ENCODE results near the gene FXYD6.

The FXYD6 gene

DNA sequence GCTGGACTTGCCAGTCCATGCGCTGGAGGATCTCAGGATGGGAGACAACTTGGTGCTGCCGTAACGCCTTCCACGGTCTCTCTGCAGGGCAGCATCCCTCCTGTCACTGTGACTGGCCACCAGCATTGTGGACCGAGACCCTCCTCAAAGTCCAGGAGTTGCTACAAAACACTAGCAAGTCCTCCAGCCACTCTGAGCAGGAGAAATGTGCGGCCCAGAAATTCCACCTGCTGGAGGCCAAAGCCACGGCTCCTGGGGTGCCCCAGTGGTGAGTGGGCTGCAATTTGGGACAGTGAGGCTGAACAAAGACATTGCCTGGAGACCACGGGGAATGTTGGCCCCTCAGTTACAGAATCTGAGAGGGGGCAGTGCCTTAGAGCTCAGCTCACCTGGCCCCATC lies 72.6 kb downstream of the FXYD6 start:
- H3K27ac ChIP-seq: no peak overlapping the region
- no peak overlapping the region for H3K4me2 ChIP-seq
- no peaks in the 10 kb centered on the region for H3K79me2 ChIP-seq (ENCODE audit: insufficient read depth, low read depth)
- no peaks in the 10 kb centered on the region for H3K36me3 ChIP-seq (ENCODE audit: insufficient read depth)
- H3K4me1 ChIP-seq (ENCODE audit: low read depth, poor library complexity, severe bottlenecking): peaks cover 12% of the 10 kb centered on the region
- H3K4me3 ChIP-seq (IDR thresholded peaks at IDR 0.05; ENCODE audit: insufficient read depth, low read depth, low read length): no peak overlapping the region
- H3K27me3 ChIP-seq (ENCODE audit: insufficient read depth, low read depth): no peaks in the 10 kb centered on the region
- no peak overlapping the region for H2AFZ ChIP-seq (ENCODE audit: low read depth)
- TF ChIP-seq, protein P1, sequence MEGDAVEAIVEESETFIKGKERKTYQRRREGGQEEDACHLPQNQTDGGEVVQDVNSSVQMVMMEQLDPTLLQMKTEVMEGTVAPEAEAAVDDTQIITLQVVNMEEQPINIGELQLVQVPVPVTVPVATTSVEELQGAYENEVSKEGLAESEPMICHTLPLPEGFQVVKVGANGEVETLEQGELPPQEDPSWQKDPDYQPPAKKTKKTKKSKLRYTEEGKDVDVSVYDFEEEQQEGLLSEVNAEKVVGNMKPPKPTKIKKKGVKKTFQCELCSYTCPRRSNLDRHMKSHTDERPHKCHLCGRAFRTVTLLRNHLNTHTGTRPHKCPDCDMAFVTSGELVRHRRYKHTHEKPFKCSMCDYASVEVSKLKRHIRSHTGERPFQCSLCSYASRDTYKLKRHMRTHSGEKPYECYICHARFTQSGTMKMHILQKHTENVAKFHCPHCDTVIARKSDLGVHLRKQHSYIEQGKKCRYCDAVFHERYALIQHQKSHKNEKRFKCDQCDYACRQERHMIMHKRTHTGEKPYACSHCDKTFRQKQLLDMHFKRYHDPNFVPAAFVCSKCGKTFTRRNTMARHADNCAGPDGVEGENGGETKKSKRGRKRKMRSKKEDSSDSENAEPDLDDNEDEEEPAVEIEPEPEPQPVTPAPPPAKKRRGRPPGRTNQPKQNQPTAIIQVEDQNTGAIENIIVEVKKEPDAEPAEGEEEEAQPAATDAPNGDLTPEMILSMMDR (conservative IDR thresholded peaks at IDR 0.05; ENCODE audit: low read depth, low read length): no peak
- no peaks in the 10 kb centered on the region for H4K20me1 ChIP-seq (ENCODE audit: insufficient read depth)
- no peak overlapping the region for H3K9ac ChIP-seq

DNA sequence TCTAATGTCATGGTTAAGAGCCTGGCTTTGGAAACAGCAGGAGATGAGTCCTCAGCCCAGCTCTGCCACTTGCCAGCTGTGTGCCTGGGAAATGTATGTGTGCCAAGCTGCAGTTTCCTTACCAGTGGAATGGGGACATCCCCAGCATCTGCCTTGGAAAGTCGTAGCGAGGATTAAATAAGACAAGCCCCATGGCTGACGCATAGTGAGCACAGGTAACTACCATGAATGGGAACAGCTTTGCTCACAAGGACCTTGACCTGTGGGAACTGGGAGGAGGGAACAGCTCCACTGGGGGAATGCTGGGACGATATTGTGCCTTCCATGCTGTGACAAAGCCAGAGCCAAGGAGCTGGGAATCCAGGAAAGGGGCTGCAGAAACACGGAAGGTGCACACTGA lies 76.8 kb downstream of the FXYD6 start:
- H3K27ac ChIP-seq: no peak overlapping the region
- no peaks in the 10 kb centered on the region for H3K4me1 ChIP-seq (ENCODE audit: low read depth, poor library complexity, severe bottlenecking)
- no peaks in the 10 kb centered on the region for H4K20me1 ChIP-seq (ENCODE audit: insufficient read depth)
- TF ChIP-seq, protein P1 (conservative IDR thresholded peaks at IDR 0.05; ENCODE audit: low read depth, low read length): no peak
- H3K4me2 ChIP-seq: no peak overlapping the region
- no peak overlapping the region for H3K4me3 ChIP-seq (IDR thresholded peaks at IDR 0.05; ENCODE audit: insufficient read depth, low read depth, low read length)
- no peak overlapping the region for H3K9ac ChIP-seq
- H3K36me3 ChIP-seq (ENCODE audit: insufficient read depth): no peaks in the 10 kb centered on the region
- H3K79me2 ChIP-seq (ENCODE audit: insufficient read depth, low read depth): no peaks in the 10 kb centered on the region
- no peaks in the 10 kb centered on the region for H3K27me3 ChIP-seq (ENCODE audit: insufficient read depth, low read depth)
- no peak overlapping the region for H2AFZ ChIP-seq (ENCODE audit: low read depth)

DNA sequence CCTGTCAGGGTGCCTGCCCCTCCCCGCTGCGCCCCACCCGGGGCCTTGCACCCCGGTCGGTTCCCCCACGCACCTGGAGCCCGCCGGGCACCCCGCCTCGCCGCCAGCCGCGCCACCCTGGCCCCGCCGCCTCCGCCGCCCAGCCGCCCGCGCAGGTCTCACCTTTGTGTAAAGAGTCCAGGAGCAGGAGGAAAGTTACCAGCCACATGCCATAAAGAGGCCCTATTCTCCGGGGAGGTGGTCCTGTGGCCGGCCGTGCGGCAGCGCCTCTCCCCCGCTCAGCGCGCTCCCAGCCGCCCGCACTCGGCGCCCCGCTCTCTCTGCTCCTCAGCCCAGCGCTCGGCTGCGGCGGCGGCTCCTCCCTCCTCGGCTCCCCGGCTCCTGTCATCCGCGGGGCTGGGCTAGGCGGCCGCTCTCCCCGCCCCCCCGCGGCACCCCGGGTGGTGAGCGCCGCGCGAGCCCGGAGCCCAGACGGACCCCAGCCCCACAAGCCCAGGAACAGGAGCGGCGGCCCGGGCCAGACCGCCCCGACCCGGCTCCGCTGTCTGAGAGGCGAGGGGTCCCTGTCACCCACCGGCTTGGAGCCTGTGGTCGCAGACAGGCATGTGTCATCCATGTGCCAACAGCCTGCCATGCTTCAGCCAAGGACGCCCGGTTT lies 79.5 kb downstream of the FXYD6 start, which contains the start of gene DSCAML1:
Gene DSCAML1 (minus strand): TSS at position 345 of the 658 bp plus-strand sequence. CDS start 137 bp downstream, at position 208.
- no peaks in the 10 kb centered on the region for H3K4me1 ChIP-seq (ENCODE audit: low read depth, poor library complexity, severe bottlenecking)
- H3K4me2 ChIP-seq: no peak within 1 kb of the TSS
- H3K27ac ChIP-seq: no peak within 1 kb of the TSS
- H3K79me2 ChIP-seq (ENCODE audit: insufficient read depth, low read depth): no peaks in the 10 kb centered on the region
- H3K36me3 ChIP-seq (ENCODE audit: insufficient read depth): no peaks in the 10 kb centered on the region
- H3K4me3 ChIP-seq (IDR thresholded peaks at IDR 0.05; ENCODE audit: insufficient read depth, low read depth, low read length): no peak within 1 kb of the TSS
- no peak within 1 kb of the TSS for H2AFZ ChIP-seq (ENCODE audit: low read depth)
- H3K9ac ChIP-seq: no peak within 1 kb of the TSS
- H4K20me1 ChIP-seq (ENCODE audit: insufficient read depth): no peaks in the 10 kb centered on the region
- H3K27me3 ChIP-seq (ENCODE audit: insufficient read depth, low read depth): no peaks in the 10 kb centered on the region
- TF ChIP-seq, protein P1 (conservative IDR thresholded peaks at IDR 0.05; ENCODE audit: low read depth, low read length): no peak

DNA sequence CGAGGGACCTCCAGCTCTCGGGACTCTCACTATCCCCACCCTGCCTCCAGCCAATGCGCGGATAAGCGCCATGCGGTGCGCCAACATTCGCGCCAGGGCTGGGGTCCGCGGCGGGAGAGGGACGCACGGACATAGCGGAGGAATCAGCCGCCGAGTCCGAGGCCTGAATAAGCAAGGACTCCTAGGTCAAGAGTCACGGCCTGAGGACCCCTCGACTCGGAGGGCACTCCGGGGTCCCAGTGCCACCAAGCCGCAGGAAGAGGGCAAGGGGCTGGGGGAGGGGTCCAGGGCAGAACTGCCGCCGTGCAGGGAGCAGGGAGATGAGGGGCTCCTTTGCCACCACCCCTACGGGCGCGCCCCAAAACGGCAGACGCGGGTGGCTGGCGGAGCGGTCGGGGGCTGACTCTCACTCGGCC lies 80.0 kb downstream of the FXYD6 start:
- H2AFZ ChIP-seq (ENCODE audit: low read depth): no peak overlapping the region
- no peak overlapping the region for H3K27ac ChIP-seq
- TF ChIP-seq, protein P1 (conservative IDR thresholded peaks at IDR 0.05; ENCODE audit: low read depth, low read length): no peak
- H3K9ac ChIP-seq: no peak overlapping the region
- no peak overlapping the region for H3K4me3 ChIP-seq (IDR thresholded peaks at IDR 0.05; ENCODE audit: insufficient read depth, low read depth, low read length)
- no peaks in the 10 kb centered on the region for H3K79me2 ChIP-seq (ENCODE audit: insufficient read depth, low read depth)
- H3K36me3 ChIP-seq (ENCODE audit: insufficient read depth): no peaks in the 10 kb centered on the region
- no peaks in the 10 kb centered on the region for H3K27me3 ChIP-seq (ENCODE audit: insufficient read depth, low read depth)
- no peak overlapping the region for H3K4me2 ChIP-seq
- H4K20me1 ChIP-seq (ENCODE audit: insufficient read depth): no peaks in the 10 kb centered on the region
- H3K4me1 ChIP-seq (ENCODE audit: low read depth, poor library complexity, severe bottlenecking): no peaks in the 10 kb centered on the region

Data from KMS-11 (cell line).